WTC11 (cell line): ENCODE measurements around the gene MBD3.

Experiments
- CTCF ChIP-seq: fragments of 200-600 bp; IDR thresholded peaks from 2 replicates; pipeline ENCODE4 v1.8.0; 2022; ENCODE audit warnings: antibody characterized with exemption
- HMGXB4 ChIP-seq: sonication (generic); formaldehyde crosslinking; IDR thresholded peaks from 2 replicates; pipeline ENCODE4 v1.8.1; 2023; ENCODE audit warnings: mild to moderate bottlenecking, moderate library complexity, missing genetic modification reagents
- MYBL2 ChIP-seq: sonication (generic); formaldehyde crosslinking; IDR thresholded peaks from 2 replicates; pipeline ENCODE4 v1.8.1; 2023; ENCODE audit warnings: mild to moderate bottlenecking, moderate library complexity, missing genetic modification reagents
- RELA ChIP-seq: sonication (generic); formaldehyde crosslinking; IDR thresholded peaks from 2 replicates; pipeline ENCODE4 v1.8.1; 2022; ENCODE audit warnings: missing genetic modification reagents, mild to moderate bottlenecking, borderline replicate concordance
- TEAD1 ChIP-seq: sonication (generic); formaldehyde crosslinking; IDR thresholded peaks from 2 replicates; pipeline ENCODE4 v1.8.0; 2022; ENCODE audit warnings: mild to moderate bottlenecking, missing genetic modification reagents
- USF1 ChIP-seq: sonication (generic); formaldehyde crosslinking; IDR thresholded peaks from 2 replicates; pipeline ENCODE4 v1.8.0; 2022; ENCODE audit warnings: mild to moderate bottlenecking, missing genetic modification reagents
- USF2 ChIP-seq: sonication (generic); formaldehyde crosslinking; IDR thresholded peaks from 2 replicates; pipeline ENCODE4 v1.8.1; 2023; ENCODE audit warnings: mild to moderate bottlenecking, missing genetic modification reagents, moderate library complexity
- ZNF232 ChIP-seq: sonication (generic); formaldehyde crosslinking; IDR thresholded peaks from 2 replicates; pipeline ENCODE4 v1.8.0; 2022; ENCODE audit warnings: mild to moderate bottlenecking, missing genetic modification reagents

GRCh38 chr19:1599460-1599846 is 6.8 kb upstream of the MBD3 start:
- TF ChIP-seq CTCF (no peak), USF1 (no peak), USF2 (no peak), MYBL2 (CRISPR knock-in tag) (no peak), RELA (no peak), ZNF232 (no peak), TEAD1 (CRISPR knock-in tag) (no peak), HMGXB4 (no peak)
